GM12878 (cell line): ENCODE results near the gene IRX6. TPM values are rescaled to one million over a fixed set of nuclear protein-coding genes. Genes with fewer than 3 reads are reported as not detected.

Source experiments
- ATAC-seq: fragments of 200-7000 bp; cut with Tn5 transposase; 3 replicates; pipeline ENCODE4 v1.9.1; 2020; ENCODE audit warnings: mild to moderate bottlenecking, moderate library complexity
- BruUV-seq: library from RNA; stranded (reverse); fragments of 400-500 nt; replicated peaks from 2 replicates; lab custom pipeline; 2021; lab: Mats Ljungman, UMichigan
- CTCF ChIA-PET: fragments of 300-600 bp; sonication (Branson Sonifier 250); formaldehyde crosslinking; extraction: SDS; loops from one replicate; lab custom pipeline; 2021; ENCODE audit warnings: inconsistent platforms; lab: Yijun Ruan, JAX
- POLR2A ChIA-PET: fragments of 350-600 bp; formaldehyde crosslinking; extraction: SDS; loops from one replicate; lab custom pipeline; 2021; ENCODE audit warnings: inconsistent platforms; lab: Charles Lee
- RAD21 ChIA-PET: fragments of 300-600 bp; sonication (Branson Sonifier 250); formaldehyde crosslinking; loops from one replicate; lab custom pipeline; 2023; ENCODE audit warnings: antibody characterized with exemption; ENCODE audit not compliant: unreplicated experiment; lab: Charles Lee
- SMC1A ChIA-PET: fragments of 300-600 bp; sonication (Branson Sonifier 250); formaldehyde crosslinking; loops from one replicate; lab custom pipeline; 2023; ENCODE audit not compliant: unreplicated experiment, uncharacterized antibody; lab: Charles Lee
- DNase-seq: peaks from one replicate; pipeline ENCODE4 v3.0.0-alpha.2; 2011; ENCODE audit warnings: low read depth, low spot score
- FAIRE-seq: peaks from 3 replicates; lab custom pipeline; 2011; peaks lifted over from hg19 to GRCh38; lab: Jason Lieb, UNC
- H2AFZ ChIP-seq: 2 replicates; pipeline ENCODE4 v1.6.0; 2011; ENCODE audit warnings: low read depth, low read length, control low read depth; ENCODE audit not compliant: control insufficient read depth
- H3K27ac ChIP-seq: 2 replicates; pipeline ENCODE4 v1.5.1; 2011; ENCODE audit warnings: control low read depth; ENCODE audit not compliant: control insufficient read depth, insufficient read depth
- H3K27me3 ChIP-seq, 2 experiments: replicated peaks in 1 of 2; 2 replicates each; pipeline versions ENCODE4 v1.6.0 to v1.6.1; 2011; ENCODE audit warnings: low read length in 1 of 2; ENCODE audit not compliant: control insufficient read depth in 2 of 2, insufficient read depth in 2 of 2
- H3K36me3 ChIP-seq, 2 experiments: 2 replicates each; pipeline ENCODE4 v1.5.1; 2011; ENCODE audit warnings: low read length in 1 of 2; ENCODE audit not compliant: control insufficient read depth in 2 of 2, insufficient read depth in 2 of 2
- H3K4me1 ChIP-seq: 2 replicates; pipeline ENCODE4 v1.6.1; 2011; ENCODE audit warnings: mild to moderate bottlenecking, low read length, moderate library complexity, mixed read lengths; ENCODE audit not compliant: control insufficient read depth, insufficient read depth
- H3K4me2 ChIP-seq: 2 replicates; pipeline ENCODE4 v1.6.0; 2011; ENCODE audit warnings: control low read depth; ENCODE audit not compliant: control insufficient read depth, insufficient read depth
- H3K4me3 ChIP-seq: fragments of 200-600 bp; sonication (generic); 2 replicates; pipeline ENCODE4 v1.5.1; 2016
- H3K79me2 ChIP-seq: 2 replicates; pipeline ENCODE4 v1.6.0; 2011; ENCODE audit warnings: low read length; ENCODE audit not compliant: control insufficient read depth, insufficient read depth
- H3K9ac ChIP-seq: 2 replicates; pipeline ENCODE4 v1.8.0; 2011; ENCODE audit warnings: low read length, control low read depth, mixed read lengths; ENCODE audit not compliant: control insufficient read depth, insufficient read depth
- H3K9me3 ChIP-seq: replicated peaks from 3 replicates; pipeline ENCODE4 v1.5.1; 2011; ENCODE audit warnings: mild to moderate bottlenecking, low read length; ENCODE audit not compliant: control insufficient read depth, insufficient read depth
- H4K20me1 ChIP-seq: 2 replicates; pipeline ENCODE4 v1.6.0; 2011; ENCODE audit not compliant: control insufficient read depth, insufficient read depth
- BCL11A ChIP-seq: IDR thresholded peaks from 2 replicates; pipeline ENCODE4 v1.6.1; 2011; ENCODE audit warnings: low read depth, low read length
- BMI1 ChIP-seq: fragments of 450-650 bp; IDR thresholded peaks from 2 replicates; pipeline ENCODE4 v1.6.1; 2016; ENCODE audit warnings: mild to moderate bottlenecking, moderate library complexity, borderline replicate concordance
- BRCA1 ChIP-seq: IDR thresholded peaks from 2 replicates; pipeline ENCODE4 v1.6.1; 2011; ENCODE audit warnings: low read depth, low read length, improper control_type of control experiment
- CBX3 ChIP-seq: fragments of 200-600 bp; sonication (generic); IDR thresholded peaks from 2 replicates; pipeline ENCODE4 v1.6.1; 2016; ENCODE audit warnings: low read depth, borderline replicate concordance
- CBX5 ChIP-seq: sonication (generic); IDR thresholded peaks from 2 replicates; pipeline ENCODE4 v1.6.1; 2016; ENCODE audit warnings: low read depth, moderate library complexity, mild to moderate bottlenecking, inconsistent platforms
- JUNB ChIP-seq: IDR thresholded peaks from 2 replicates; pipeline ENCODE4 v1.6.1; 2016; ENCODE audit warnings: antibody characterized with exemption, mild to moderate bottlenecking
- MAX ChIP-seq: IDR thresholded peaks from 2 replicates; pipeline ENCODE4 v1.6.1; 2012; ENCODE audit warnings: low read depth, low read length, improper control_type of control experiment
- NRF1 ChIP-seq: conservative IDR thresholded peaks from 2 replicates; pipeline ENCODE4 v1.6.1; 2011; ENCODE audit warnings: mild to moderate bottlenecking, low read depth, low read length, improper control_type of control experiment
- RAD51 ChIP-seq: fragments of 450-650 bp; IDR thresholded peaks from 2 replicates; pipeline ENCODE4 v1.6.1; 2016; ENCODE audit warnings: moderate library complexity, mild to moderate bottlenecking, inconsistent platforms
- RELA ChIP-seq: fragments of 450-650 bp; IDR thresholded peaks from 2 replicates; pipeline ENCODE4 v1.8.0; 2014; ENCODE audit warnings: borderline replicate concordance; ENCODE audit not compliant: partially characterized antibody
- RUNX3 ChIP-seq: IDR thresholded peaks from 2 replicates; pipeline ENCODE4 v1.6.1; 2012; ENCODE audit warnings: low read length, inconsistent platforms
- SIX5 ChIP-seq: IDR thresholded peaks from 2 replicates; pipeline ENCODE4 v1.6.1; 2011; ENCODE audit warnings: mild to moderate bottlenecking, low read depth, low read length, moderate library complexity; ENCODE audit not compliant: severe bottlenecking
- SMAD5 ChIP-seq: IDR thresholded peaks from 2 replicates; pipeline ENCODE4 v1.6.1; 2016; ENCODE audit warnings: antibody characterized with exemption, low read depth
- SP1 ChIP-seq: IDR thresholded peaks from one replicate; pipeline ENCODE4 v1.6.1; 2011; ENCODE audit warnings: low read depth, low read length
- TAF1 ChIP-seq: IDR thresholded peaks from 2 replicates; pipeline ENCODE4 v1.6.1; 2011; ENCODE audit warnings: mild to moderate bottlenecking, low read depth, low read length, borderline replicate concordance
- TCF12 ChIP-seq: IDR thresholded peaks from 2 replicates; pipeline ENCODE4 v1.6.1; 2011; ENCODE audit warnings: low read depth, mild to moderate bottlenecking, low read length
- ZBTB11 ChIP-seq: fragments of 450-650 bp; formaldehyde crosslinking; IDR thresholded peaks from 2 replicates; pipeline ENCODE4 v1.5.0; 2022; ENCODE audit warnings: mild to moderate bottlenecking, missing genetic modification characterization
- ZNF207 ChIP-seq: fragments of 450-650 bp; IDR thresholded peaks from 2 replicates; pipeline ENCODE4 v1.6.1; 2014; ENCODE audit warnings: antibody characterized with exemption, mild to moderate bottlenecking, borderline replicate concordance
- ZSCAN29 ChIP-seq: fragments of 450-650 bp; IDR thresholded peaks from 2 replicates; pipeline ENCODE4 v1.6.1; 2017; ENCODE audit warnings: mild to moderate bottlenecking, moderate library complexity
- WGBS: methylation state at CpG from one replicate; pipeline ENCODE4 v1.1.6; 2016; ENCODE audit warnings: low lambda C conversion rate; ENCODE audit not compliant: insufficient replicate concordance, insufficient coverage; ENCODE audit errors: missing lambda C conversion rate; 5-methylcytosine and 5-hydroxymethylcytosine counted together
- in situ Hi-C: fragments of 300-500 bp; cut with MboI; formaldehyde crosslinking; loops from 9 replicates; pipeline ENCODE4 v1.14.3; 2018; ENCODE audit warnings: mixed read lengths
- intact Hi-C: fragments of 100-400 bp; cut with micrococcal nuclease; formaldehyde crosslinking; loops from one replicate; pipeline ENCODE4 v1.14.2; 2022; ENCODE audit not compliant: unreplicated experiment
- polyA plus RNA-seq, 11 experiments: library from polyadenylated mRNA; depleted of rRNA in 4 of 11; unstranded in 6 of 11; stranded (reverse) in 5 of 11; fragments of >200 nt; fragmentation: Nextera tagmentation in 4 of 11; fragmentation: Illumina TruSeq in 1 of 11; extraction: Ambion mirVana in 4 of 11; extraction: Trizol in 1 of 11; gene quantifications; 1 replicate in 1 of 11; 2 replicates in 10 of 11; pipeline versions ENCODE4 v1.2.1 to v1.2.3, GENCODE V29; 2011 to 2016; ENCODE audit warnings: inconsistent platforms in 2 of 11, missing spikeins in 2 of 11, low read depth in 1 of 11
- total RNA-seq, 4 experiments: library from RNA; depleted of rRNA in 3 of 4; stranded (reverse); fragments of >200 nt in 3 of 4; fragmentation: Illumina TruSeq in 1 of 4; extraction: Trizol in 1 of 4; gene quantifications; 2 replicates each; pipeline versions ENCODE4 v1.2.1 to v1.2.3, GENCODE V29; 2013 to 2021

Gene IRX6
- total and polyA plus RNA-seq, 10 of the 15 experiments (the other 5 are each of a cell fraction or from before 2014, with no cell fraction given), result not detected

GRCh38 chr16:55373489-55373832 is 49.5 kb downstream of the IRX6 start (continued):
- TF ChIP-seq RUNX3 (no peak), TCF12 (no peak), RAD51 (no peak), CBX3 (no peak), CBX5 (no peak)

GRCh38 chr16:55376045-55376444 is 52.0 kb downstream of the IRX6 start:
- H3K27me3 ChIP-seq, result peaks cover 2 to 5% of the 10 kb centered on the region in 2 experiments; a peak in 2 of 4 replicates
- no peak overlapping the region for H3K4me3 ChIP-seq
- H3K9ac ChIP-seq, result no peak overlapping the region
- ATAC-seq, result no peak
- TF ChIP-seq NRF1, result no peak
- TF ChIP-seq ZSCAN29, result no peak
- TF ChIP-seq RELA, result no peak
- TF ChIP-seq RUNX3, result no peak
- no peak for TF ChIP-seq BRCA1
- no peak for TF ChIP-seq SMAD5
- no peak for TF ChIP-seq ZNF207
- TF ChIP-seq JUNB, result no peak
- TF ChIP-seq BMI1, result no peak
- no peak for TF ChIP-seq SIX5
- TF ChIP-seq MAX, result no peak
- TF ChIP-seq TAF1, result no peak
- TF ChIP-seq ZBTB11 (CRISPR knock-in tag), result no peak
- TF ChIP-seq SP1, result no peak
- no peak for TF ChIP-seq BCL11A
- H3K79me2 ChIP-seq, result no peaks in the 10 kb centered on the region
- no peak overlapping the region for H3K27ac ChIP-seq
- SMC1A ChIA-PET, result no interaction called here
- WGBS, result 53% methylated on average over 3 of the region's 3 CpGs
- no peaks in the 10 kb centered on the region for H3K4me1 ChIP-seq
- RAD21 ChIA-PET, result no interaction called here
- no peak for DNase-seq
- POLR2A ChIA-PET, result no interaction called here
- H2AFZ ChIP-seq, result no peak overlapping the region
- H3K36me3 ChIP-seq, result no peaks in the 10 kb centered on the region
- CTCF ChIA-PET, result no interaction called here
- no peak for FAIRE-seq
- intact Hi-C loops, result no loop called here
- in situ Hi-C loops, result no loop called here
- H4K20me1 ChIP-seq, result no peaks in the 10 kb centered on the region
- no peak overlapping the region for H3K4me2 ChIP-seq
- no peaks in the 10 kb centered on the region for H3K9me3 ChIP-seq
- BruUV-seq, result no TSS peak
